ENCODE data around the gene PI4K2A.
"Not testable (repeated sequence)": the region's sequence is repeated elsewhere in the genome, so short reads cannot be mapped to it uniquely, and the experiment has no call there.

Gene PI4K2A

DNA sequence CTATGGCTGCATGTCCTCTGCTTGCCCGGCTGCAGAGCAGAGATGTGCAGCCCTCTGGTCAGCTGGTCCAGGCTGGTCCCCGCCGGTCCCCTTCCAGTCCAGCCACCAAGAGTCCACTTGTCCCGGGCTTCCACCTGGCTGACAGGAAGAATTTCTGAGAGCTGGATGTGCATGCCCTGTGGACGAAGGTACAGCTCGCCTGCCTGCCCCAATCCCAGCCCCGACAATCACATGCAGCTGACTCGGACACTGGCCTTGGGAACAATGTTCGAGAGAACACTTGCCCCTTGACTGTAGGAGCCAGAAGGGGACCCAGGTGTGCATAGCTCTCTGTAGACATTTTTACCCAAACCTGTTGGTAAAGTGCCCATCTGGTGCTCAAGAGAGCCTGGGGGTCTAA, 34.8 kb downstream of the PI4K2A start:
- DNase-seq = no peak

DNA sequence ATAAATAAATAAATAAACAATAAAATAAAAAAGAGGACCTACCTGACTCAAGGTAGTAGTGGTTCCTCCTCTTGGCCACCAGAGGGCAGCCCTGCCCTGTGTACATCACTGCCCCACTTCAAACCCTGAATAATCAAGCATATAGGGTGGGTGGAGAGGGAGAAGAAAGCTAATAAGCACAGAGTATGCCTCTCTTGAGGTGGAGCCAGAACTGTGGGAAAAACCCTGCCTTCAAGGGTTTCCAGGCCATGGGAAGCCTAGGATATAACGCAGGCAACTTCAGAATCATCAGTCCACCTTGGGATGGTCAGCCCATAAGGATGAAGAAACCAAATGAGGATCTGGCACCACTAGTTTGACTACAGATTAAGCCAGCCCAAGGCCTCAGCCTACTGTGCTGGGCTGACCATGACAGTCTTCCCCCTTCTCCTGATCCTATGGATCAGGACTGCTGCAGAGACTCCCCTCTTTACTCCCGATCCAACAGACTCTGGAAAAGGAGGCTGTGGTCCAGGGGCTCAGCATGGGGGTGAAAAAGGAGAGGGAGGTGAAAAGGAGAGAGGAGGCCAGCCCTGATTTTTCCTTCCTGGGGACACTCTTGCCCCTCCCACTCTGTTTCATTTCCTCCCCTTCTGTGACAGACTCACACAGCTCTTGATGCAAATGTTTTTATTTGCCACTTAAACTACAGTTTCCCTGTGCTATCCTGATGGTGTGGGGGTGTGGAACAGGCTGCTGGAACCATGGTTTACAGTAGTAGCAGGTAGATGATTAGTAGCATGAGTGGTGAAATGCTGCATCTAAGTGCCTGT, 36.5 kb downstream of the PI4K2A start:
- DNase-seq = peak; percentile 10

DNA sequence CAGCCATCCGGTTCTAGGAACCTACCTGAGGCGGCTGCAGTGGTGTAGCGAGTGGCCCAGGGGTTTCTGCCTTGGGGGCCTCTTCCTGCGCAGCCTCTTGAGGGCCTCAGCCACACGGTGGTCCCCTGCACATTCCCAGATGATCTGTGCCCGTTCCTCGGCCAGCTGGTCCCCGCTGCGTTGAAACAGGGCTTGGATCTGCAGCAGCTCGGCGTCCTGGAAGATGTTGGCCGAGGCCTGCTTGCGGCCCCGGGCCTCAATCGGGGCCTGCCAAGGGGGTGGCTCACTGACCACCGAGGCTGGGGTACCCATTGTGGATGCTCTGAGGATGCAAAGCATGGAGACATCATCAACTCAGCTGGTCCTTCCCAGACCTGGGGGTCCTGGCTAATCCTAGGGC, 39.1 kb downstream of the PI4K2A start:
- DNase-seq = no peak

DNA sequence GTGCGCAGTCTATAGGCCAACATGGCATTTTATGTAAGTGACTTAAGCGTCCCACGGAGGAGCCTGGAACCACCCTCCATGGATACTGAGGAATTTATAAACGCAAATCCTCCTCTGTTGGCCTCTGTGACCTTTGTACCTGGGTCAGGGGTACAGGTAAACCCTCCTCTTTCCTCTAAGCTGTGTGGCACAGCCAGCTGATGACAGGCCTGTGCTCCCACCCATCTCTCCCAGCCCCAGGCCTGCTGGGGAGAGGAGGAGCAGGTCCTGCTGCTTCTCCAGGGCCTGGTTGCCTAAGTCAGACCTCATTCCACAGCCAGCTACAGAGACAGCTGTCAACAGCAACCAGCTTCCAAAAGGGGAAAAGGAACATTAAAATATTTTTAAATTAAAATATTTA, 41.6 kb downstream of the PI4K2A start:
- no peak for DNase-seq

DNA sequence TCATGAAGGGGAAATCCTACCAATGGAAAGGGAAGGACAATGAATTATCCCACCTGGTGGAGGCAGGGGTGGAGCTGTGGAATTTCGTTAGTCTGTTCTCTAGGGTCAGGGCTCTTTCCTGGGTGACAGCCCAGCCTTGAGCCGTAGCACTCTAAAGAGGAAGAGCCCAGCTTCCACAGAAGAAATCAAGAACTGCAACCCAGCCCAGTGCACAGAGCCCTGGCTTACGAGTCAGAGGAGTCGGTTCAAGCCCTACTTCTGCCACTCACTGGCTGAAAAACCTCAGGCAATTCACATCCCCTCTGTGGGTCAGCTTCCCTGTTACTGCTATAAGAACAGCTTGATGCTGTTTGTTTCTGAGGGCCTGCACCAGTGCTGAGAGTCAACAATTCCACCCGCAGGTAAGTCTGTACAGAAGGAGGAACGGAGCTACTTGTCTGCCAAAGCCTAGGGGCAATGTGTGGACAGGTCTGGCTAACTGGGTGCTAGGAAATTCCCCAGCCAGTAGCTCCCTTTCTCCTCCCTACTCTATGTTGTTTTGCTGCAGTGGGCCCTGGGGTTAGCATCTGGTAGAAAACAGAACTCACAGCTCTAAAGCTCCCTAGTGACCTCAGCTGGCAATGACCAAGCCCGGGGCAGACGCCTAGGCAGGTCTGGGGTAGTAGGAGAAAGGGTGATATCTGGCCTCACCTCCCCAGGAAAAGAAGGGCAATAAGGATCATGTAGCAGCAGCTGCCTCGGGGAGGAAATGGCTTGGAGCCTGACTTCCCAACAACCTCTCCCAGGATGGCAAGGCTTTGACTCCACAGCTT, 43.3 kb downstream of the PI4K2A start:
- DNase-seq = no peak

DNA sequence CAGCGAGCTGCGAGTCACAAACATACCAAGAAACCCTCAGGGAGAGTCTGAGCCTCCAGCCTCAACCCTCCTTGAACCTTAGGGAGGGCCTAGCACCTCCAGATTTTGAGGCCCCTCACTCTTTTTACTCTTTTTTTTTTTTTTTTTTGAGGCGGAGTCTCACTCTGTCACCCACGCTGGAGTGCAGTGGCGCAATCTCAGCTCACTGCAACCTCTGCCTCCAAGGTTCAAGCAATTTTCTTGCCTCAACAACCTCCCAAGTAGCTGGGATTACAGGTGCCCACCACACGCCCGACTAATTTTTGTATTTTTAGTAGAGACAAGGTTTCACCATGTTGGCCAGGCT, 43.9 kb downstream of the PI4K2A start:
- DNase-seq = not testable (repeated sequence)

DNA sequence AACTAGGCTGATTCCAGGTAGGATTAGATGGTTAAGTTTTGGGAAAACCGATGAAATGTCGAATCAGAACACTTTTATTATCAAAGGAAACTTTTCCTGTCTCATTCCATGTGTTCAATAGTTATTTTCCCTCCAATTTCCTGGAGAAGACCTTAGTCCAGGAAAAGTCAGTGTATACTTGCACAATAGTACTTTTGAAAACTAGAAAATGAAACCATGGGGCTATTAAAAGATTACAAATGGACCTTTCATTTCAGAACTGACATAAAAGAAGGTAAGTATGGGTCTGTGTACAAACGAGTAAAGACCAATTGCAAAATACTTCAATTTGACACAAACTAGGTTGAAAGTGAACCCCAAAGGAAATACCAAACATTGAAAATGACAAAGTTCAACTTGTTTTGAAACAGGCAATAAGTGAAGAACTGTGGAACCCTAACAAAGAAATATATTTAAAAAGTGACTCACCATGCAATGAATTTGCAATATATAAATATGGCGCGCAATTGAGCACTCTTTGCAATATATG, 44.5 kb downstream of the PI4K2A start:
- DNase-seq = no peak

DNA sequence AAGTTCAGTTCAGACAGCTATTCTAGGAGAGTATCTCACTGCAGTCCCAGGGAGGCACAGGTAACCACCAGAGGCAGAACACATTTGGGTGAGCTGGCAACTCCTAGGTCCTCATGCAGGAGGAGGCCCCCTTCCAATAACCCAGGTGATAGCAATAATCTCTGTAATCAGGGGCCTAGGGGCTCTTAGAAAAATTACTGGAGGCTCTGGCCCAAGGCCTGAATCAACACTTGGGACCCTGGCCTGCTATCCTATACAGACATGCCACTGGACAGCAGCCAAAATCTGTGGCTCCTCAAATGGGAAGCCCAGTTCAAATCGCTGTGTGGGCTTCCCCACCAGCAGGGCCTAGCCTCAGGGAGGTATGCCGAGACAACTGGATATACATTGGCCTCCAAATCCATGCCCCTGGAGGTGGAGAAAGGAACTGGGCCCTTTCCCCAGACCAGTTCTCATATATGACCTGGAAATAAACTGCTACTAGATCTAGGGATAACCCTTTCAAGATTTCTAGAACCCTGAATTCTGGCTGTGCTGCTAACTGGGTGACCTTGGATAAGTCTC, 45.0 kb downstream of the PI4K2A start:
- DNase-seq = no peak

DNA sequence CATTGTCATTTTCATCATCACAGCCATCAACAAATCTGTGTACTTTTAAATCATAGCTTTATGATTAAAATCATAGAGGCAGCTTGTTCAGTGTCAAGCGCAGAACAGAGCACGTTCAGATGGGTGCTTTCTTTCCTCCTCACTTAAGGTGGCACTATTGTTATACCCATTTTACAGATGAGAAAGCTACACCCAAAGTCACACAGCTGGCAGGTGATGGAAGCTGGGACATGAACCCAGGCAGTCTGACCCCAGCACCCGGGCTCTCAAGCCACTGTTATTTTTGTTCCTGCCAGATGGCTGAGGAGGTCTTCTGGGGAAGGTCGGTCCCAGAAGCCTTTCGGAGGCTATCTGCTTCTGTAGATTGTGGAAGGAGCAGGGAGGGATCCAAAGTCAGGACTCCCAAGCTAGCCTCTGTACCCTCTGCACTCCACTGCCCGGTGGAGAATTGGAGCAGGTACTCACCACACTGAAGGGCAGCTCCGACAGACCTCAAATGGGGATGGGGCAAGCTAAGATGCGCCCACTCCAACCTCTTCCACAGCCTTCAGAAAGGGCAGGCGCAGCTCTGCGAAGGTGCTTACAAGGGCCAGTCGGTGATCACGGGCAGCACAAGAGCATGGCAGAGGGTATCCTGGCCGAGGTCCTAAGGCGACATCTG, 46.0 kb downstream of the PI4K2A start:
- DNase-seq = peak; percentile 8

DNA sequence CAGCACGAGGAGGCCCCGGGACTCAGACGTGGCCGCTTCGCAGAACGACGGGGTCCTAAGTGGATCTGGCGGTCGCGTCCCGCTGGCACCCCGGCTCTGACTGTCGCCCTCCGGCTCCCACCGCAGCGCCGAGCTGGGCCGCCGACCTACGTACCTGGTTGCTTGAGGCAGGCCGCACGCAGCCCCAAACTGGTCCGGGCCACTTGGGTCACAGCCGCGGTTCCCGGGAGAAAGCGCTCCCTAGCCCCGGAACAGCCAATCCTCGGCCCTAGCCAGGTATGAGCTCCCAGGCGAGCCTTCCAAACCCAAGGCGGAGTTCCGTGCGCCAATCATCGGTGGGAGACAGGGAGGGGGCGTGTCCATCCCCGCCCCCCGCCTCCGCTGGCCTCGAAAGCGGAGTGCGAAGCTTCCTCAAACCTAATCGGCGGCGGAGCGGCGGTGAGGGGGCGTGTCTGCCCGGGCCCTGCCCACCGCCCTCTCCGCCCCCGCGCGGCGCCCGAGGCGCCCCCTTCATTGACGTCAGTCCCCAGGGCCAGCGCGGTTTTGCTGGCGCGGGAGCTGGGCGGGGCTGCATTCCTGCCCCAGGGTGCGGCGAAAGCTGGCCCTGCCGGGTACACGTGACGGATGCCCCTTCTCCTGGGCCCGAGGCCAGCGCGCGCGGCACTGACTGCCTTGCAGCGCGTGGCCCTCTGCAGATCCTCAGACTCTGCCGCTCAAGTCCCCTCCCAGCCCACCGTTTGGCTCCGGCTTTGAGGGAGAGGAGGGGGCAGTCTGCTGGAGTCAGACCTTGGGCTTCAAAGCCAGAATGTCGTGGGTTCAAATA, 46.7 kb downstream of the PI4K2A start, which contains the start of gene AVPI1:
Gene AVPI1, minus strand, starts transcription at position 280 of the 823 bp plus-strand sequence. CDS start 7,336 bp downstream, outside the sequence.
- peak; percentile 91 for DNase-seq

DNA sequence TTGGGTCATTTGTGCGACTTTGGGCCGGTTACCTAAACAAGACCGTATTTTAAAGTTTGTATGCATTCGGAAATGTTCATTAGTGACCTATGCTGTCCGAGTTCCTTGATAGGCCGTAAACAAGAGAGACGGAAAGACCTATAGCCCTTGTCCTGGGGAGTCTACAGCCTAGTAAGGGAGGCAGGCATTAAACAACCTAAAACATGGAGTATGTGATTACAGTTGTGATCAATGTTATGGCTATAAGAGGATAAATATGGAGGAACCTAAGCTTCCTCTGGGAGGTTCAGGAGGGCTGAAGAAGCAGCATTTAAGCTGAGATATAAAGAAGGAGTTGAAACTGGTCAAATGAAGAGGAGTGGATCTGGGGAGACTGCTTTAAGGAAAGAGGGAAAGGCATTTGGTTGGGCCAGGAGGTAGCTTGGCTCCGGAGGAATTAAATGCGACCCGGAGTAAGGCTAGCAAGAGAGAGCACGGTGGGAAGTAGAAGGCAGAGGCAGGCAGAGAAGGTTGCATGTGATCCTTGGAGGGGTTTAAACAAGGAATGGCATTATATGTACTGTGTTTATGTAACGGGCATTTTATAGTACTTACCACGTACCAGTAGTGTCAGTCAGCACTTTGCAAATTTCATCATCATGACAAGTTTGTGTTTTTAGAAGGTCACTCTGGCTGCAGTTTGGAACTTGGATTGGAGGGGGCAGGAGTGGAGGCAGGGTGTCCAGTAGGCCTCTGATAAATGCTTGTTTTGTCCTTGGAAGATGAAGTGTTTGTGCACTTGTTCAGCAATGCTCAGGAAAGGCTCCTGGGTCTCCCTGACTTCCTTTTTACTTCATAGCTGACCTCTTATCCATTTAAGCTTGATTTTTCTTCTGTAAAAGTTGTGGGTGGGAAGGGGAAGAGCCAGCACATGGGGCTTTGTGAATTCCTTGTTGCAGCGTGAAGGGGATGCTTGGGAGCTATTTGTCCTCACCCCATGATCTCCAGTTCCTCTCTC, 47.6 kb downstream of the PI4K2A start:
- no peak for DNase-seq

DNA sequence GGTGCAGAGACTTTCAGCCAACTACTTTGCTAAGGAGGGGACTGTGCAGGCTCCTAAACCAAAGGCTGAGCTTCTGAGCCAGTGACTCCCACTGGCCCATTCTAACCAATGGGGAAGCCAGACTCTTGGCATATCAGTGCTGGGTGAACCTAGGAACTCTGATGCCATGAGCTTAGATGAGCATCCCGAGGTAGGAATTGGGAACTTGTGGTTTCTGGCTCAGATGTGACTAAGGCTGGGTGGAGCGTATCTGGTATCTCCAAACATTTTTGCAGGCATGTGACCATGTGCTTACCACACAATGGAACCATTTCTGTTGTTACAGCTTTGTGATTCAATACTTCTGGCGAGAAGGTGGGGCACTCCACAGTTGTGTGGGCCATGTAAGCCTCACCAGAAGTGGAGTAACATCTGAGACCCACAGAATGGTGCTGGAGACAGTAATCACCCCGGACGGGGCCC, 49.1 kb downstream of the PI4K2A start:
- no peak for DNase-seq

DNA sequence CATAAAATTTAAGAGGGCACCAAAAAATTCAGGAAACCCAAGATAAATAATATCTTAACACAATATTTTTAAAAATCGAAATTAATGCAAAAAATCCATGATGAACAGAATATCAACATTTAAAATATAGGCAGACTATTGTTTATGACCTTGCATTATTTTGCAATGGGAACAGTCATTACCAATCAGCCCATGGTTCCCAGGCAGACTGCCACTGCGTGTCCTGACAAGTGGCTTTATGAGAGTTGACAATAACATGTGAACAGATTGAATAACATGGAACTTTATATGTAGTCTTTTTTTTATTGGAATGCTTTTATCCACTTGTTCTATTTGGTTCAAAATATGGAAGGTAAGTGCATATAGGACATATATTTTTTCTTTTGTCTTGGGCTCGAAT, 49.7 kb downstream of the PI4K2A start:
- DNase-seq = no peak

DNA sequence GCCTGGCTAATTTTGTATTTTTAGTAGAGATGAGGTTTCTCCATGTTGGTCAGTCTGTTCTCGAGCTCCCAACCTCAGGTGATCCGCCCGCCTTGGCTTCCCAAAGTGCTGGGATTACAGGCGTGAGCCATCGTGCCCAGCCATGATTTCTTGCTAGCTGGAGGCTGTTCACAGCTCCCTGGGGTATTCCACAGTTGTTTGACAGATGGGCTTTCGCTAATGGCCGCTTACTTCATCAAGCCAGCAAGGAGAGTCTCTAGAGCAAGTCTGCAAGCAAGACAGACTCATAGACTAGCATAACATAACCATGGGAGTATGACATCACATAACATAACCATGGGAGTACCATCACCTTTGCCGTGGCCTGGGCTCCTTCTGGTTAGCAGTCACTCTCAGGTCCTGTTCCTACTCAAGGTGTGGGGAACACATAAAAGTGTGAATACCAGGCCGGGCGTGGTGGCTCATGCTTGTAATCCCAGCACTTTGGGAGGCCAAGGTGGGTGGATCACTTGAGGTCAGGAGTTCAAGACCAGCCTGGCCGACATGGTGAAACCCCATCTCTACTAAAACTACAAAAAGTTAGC, 57.7 kb downstream of the PI4K2A start:
- not testable (repeated sequence) for DNase-seq

DNA sequence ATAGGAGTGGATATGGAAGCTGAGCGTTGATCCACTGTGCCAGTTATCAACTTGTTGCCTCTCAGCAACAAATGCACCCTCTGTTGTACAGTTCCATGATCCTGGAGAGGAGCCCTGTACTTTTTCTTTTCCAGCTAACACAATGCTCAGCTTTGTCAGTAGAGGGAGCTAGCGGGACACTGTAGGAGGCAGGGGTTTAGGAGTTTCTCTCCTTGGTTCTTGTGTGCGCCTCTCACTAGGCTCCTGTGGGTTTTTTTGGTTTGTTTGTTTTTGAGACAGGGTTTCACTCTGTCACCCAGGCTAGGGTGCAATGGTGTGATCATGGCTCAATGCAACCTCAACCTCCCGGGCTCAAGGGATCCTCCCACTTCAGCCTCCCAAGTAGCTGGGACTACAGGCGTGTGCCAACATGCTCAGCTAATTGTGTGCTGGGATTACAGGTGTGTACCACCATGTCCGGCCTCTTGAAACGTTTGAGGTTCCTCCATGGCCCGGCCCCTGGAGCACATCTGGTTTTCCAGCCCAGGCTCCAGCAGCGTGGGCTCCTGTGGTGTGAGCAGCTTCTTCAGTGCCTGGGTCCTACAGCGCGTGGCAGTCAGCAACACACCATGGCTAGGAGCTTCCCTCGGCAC, 61.1 kb downstream of the PI4K2A start:
- DNase-seq = peak; percentile 60

DNA sequence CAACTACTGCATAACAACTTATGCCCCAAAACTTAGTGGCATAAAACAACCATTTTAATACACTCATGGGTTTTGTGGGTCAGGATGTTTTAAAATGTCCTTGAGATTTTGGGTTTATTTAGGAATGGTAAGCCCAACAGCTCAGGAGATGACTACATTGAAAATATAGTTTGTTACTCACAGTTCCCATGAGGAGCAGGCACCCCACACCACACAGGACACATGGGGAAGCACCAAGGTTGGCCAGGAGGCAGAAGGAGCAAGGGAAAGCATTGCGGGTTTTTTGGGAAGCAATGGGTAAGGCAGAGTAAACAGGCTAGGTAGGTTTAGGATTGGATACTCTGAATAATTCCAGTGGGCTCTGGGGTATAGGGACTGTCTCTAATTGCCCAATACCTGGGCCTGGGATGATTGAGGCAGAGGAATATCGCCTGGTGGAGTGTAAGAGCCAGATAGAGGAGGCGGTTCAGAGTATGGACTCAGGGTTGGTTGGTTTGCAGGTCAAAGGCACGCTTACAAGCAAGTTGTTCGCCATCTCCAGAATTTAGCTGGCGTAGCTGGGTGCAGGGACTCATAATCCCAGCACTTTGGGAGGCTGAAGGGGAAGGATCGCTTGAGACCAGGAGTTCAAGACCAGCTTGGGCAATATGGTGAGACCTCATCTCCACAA, 63.1 kb downstream of the PI4K2A start:
- DNase-seq = no peak

DNA sequence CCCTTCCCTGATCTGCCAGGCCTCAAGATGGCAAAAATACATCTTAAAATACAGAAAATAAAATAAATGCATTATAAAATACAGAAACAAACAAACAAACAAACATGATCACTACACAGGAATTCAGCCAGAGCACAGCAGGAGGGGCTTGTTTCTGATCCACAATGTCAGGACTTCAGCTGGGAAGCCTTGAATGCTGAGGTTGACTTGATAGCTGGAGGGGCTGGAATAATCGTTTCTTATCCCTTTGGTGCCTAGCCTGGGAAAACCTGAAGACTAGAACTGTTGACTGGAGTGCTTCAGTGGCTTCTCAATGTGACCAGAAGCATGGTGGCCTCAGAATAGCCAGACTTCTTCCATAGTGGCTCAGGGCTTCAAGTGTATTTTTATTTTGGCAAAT, 63.9 kb downstream of the PI4K2A start:
- DNase-seq = no peak

DNA sequence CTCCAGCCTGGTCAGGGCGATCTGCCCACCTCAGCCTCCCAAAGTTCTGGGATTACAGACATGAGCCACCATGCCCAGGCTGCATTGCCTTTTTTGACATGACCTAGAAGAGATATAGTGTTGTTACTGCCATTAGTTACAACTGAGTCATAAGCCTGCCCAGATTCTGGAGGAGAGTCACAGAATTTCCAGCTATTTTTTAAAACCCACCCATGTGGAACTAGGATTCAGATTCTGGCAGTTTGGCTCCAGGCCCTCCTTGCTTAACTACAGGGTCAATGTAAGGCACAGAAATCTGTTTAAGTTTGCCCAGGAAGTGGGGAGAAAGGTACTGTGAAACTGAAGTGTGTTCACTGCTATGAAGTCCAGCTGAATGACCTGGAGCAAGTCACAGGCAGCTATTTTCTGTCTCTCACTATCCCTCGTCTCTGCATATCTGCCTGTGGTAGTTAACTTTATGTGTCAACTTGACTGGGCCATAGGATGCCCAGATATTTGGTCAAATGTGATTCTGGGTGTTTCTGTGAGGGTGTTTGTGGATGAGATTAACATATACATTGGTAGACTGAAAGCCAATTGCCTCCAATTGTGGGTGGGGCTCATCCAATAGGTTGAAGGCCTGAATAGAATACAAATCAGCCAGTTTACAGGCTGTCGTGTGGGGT, 64.7 kb downstream of the PI4K2A start:
- DNase-seq = no peak
